ENCODE results near the gene SLC8A1. TPM values are rescaled to one million over a fixed set of nuclear protein-coding genes. Genes with fewer than 3 reads are reported as not detected.

Gene SLC8A1
- total RNA-seq, 4 donors from 2014 or later = 19.6 to 51.2 (median 31.2) TPM

DNA sequence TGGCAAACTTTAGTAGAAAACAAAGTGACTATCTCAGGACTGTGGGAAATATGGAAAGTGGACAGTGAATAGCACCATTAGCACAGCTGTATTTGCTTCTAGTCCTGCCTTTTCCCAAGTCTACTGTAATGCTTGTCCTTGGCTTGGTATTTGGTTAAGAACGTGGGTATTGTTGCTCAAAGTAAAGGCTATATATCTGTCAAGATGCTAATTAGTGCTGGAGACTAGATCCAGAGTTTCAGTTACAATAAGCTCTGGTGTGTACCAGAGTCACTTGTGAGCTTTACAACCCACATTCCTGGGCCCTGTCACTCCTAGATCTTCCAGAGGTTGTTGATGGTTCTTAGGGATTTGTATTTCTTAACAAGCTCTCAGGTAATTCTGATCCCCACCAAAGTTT is 313.6 kb downstream of the SLC8A1 start:
- no peaks in the 10 kb centered on the region for H3K9me3 ChIP-seq
- H3K4me3 ChIP-seq = no peak overlapping the region
- H3K36me3 ChIP-seq = no peaks in the 10 kb centered on the region
- no peak for DNase-seq
- no peak overlapping the region for H3K27ac ChIP-seq
- no peaks in the 10 kb centered on the region for H3K27me3 ChIP-seq
- H3K4me1 ChIP-seq = no peaks in the 10 kb centered on the region
- TF ChIP-seq POLR2A (IDR thresholded peaks at IDR 0.05) (no peak), CTCF (IDR thresholded peaks at IDR 0.05) (no peak)

DNA sequence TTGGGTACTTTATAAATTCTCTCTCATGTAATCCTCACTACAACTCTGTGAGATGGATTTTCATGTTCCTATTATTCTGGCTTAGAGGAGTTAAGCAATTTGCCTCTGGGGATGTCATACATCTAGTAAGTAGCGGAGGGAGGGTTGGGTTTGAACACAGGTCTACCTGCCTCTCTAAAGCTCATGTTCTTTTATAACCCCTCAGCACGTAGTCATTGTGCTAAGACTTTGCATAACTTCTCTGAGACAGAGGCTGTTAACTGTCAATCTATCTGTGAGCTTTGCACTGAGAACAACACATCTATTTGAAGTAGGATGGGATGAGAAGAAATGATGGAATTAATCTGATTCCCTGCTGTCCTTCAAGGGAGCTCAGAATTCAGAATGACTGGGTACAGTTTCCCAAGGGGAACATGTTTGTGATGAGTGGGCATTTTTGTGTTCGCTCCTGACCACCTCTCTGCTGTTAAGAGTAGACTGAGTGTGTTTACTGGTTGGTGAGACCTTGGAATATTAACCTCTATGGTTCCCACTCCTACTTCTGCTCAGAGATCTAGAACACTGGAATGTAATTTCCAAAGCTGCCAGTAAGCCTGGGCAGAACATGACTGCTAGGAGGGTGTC is 320.7 kb downstream of the SLC8A1 start:
- H3K36me3 ChIP-seq = no peaks in the 10 kb centered on the region
- H3K27me3 ChIP-seq = no peaks in the 10 kb centered on the region
- TF ChIP-seq POLR2A (IDR thresholded peaks at IDR 0.05) = no peak
- H3K27ac ChIP-seq = no peak overlapping the region
- H3K9me3 ChIP-seq = no peaks in the 10 kb centered on the region
- DNase-seq = no peak
- no peaks in the 10 kb centered on the region for H3K4me1 ChIP-seq
- no peak overlapping the region for H3K4me3 ChIP-seq

DNA sequence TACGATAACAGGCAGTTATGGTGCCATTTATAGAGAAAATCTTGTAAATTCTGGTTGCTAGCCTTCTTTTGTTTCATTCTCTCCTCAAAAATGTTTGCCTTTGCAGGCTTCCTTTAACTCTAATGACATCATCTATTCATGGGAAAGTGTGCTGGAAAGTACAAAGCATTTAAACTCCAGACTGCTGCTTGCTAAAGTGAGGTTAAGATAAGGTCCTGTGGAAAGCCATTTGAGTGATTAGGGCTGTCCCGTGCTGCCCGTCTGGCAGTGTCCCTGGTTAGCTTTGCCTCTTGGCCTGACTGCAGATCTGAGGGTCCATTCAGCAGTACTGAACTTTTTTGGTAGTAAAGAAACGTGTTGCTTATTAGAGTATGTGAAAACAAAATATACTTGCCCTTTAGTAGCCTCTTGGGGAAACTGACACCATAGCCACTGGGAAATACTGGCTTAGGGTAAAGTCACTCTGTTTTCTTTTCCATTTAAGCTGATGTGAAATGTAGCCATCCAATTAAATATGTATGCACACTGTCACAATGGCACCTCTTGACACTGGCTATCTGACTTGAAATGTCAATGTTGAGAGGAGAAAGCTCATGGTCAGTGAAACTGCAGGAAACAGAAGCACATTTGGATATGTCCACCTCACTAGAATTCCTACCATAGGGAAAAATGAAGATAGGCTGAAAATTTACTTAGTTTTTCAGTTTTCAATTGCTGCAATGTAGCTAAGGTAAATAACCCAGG is 321.5 kb downstream of the SLC8A1 start:
- Histone ChIP-seq H3K4me3 (no peak overlapping the region), H3K9me3 (no peaks in the 10 kb centered on the region), H3K36me3 (no peaks in the 10 kb centered on the region), H3K27ac (no peak overlapping the region), H3K27me3 (no peaks in the 10 kb centered on the region), H3K4me1 (no peaks in the 10 kb centered on the region)
- DNase-seq = no peak
- TF ChIP-seq POLR2A (IDR thresholded peaks at IDR 0.05) = no peak
- no peak for TF ChIP-seq CTCF (IDR thresholded peaks at IDR 0.05)

GRCh38 chr2:40129725-40130124 is 322.2 kb downstream of the SLC8A1 start:
- Histone ChIP-seq H3K27me3 (no peaks in the 10 kb centered on the region), H3K4me1 (no peaks in the 10 kb centered on the region), H3K36me3 (no peaks in the 10 kb centered on the region), H3K9me3 (no peaks in the 10 kb centered on the region), H3K4me3 (no peak overlapping the region), H3K27ac (no peak overlapping the region)
- DNase-seq = no peak
- TF ChIP-seq POLR2A (IDR thresholded peaks at IDR 0.05) (no peak), CTCF (IDR thresholded peaks at IDR 0.05) (no peak)

DNA sequence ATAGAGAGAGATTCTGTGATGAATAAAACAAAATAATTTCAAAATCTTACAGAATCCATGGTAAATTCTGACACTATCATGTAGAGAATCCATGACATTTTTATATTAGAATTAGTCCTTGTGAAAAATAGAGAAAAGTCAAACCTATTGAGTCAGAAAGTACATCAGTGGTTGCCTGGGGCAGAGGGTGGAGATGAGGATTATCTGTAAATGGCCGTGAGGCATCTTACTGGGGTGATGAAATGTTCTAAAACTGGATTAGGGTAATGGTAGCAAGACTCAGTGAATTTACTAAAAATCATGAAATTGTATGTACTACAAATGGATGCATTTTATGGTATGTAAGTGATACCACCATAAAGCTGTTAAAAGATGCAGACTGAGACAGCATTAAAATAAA is 323.1 kb downstream of the SLC8A1 start:
- H3K9me3 ChIP-seq = no peaks in the 10 kb centered on the region
- TF ChIP-seq CTCF (IDR thresholded peaks at IDR 0.05) (no peak), POLR2A (IDR thresholded peaks at IDR 0.05) (no peak)
- no peak overlapping the region for H3K4me3 ChIP-seq
- H3K27me3 ChIP-seq = no peaks in the 10 kb centered on the region
- no peaks in the 10 kb centered on the region for H3K36me3 ChIP-seq
- DNase-seq = no peak
- H3K27ac ChIP-seq = no peak overlapping the region
- no peaks in the 10 kb centered on the region for H3K4me1 ChIP-seq

DNA sequence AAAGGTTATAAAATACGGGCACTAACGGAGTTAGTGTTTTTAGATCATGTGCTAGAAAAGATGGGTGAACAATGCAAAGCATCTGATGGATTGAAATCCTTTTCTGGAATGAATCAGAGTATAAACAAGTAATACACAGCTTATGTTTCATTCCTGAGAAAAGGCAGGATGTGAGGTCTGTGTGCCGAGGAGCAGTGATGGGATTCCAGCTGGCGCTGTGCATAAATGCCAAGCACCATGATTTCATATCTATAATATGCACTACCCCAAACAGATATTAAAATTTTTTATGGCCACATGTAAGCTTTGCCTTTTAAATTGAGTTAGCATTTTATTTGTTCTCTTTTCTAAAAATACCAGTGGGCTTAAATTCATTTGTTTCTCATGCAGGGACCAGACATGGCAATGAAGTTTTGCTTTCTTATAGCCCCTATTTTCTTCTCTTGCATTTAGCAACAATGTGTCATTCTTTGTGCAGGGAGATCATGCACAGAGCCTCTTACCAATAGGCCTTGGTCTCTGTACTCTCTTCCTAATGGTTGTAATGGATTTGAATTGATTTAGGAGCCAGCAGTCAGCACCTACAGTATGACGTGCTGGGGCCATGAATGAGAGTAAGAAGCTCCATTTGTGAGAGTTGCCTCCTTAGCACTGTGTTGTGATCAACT is 323.9 kb downstream of the SLC8A1 start:
- H3K36me3 ChIP-seq = no peaks in the 10 kb centered on the region
- H3K9me3 ChIP-seq = no peaks in the 10 kb centered on the region
- TF ChIP-seq POLR2A (IDR thresholded peaks at IDR 0.05) = no peak
- no peak for TF ChIP-seq CTCF (IDR thresholded peaks at IDR 0.05)
- DNase-seq = no peak
- H3K4me1 ChIP-seq = no peaks in the 10 kb centered on the region
- H3K27ac ChIP-seq = no peak overlapping the region
- H3K4me3 ChIP-seq = no peak overlapping the region
- H3K27me3 ChIP-seq = no peaks in the 10 kb centered on the region

All from Peyer's patch (tissue), 4 donors.